H1 (cell line): ENCODE measurements around the gene NTMT1. TPM values are rescaled to one million over a fixed set of nuclear protein-coding genes. Genes with fewer than 3 reads are reported as not detected.

Experiments
- CTCF ChIA-PET: fragments of 300-600 bp; sonication (Branson Sonifier 250); formaldehyde crosslinking; loops from one replicate; lab custom pipeline; 2021; ENCODE audit not compliant: partially characterized antibody; lab: Charles Lee
- POLR2A ChIA-PET: fragments of 300-600 bp; sonication (Branson Sonifier 250); formaldehyde crosslinking; loops from one replicate; lab custom pipeline; 2021; ENCODE audit warnings: inconsistent platforms; ENCODE audit not compliant: partially characterized antibody; lab: Charles Lee
- DNase-seq, 2 experiments: peaks; one replicate each; pipeline versions ENCODE4 v3.0.0 to v3.0.0-alpha.2; 2010 to 2022; ENCODE audit warnings: low spot score in 2 of 2, low read depth in 1 of 2, mixed read lengths in 1 of 2
- FAIRE-seq: peaks from 2 replicates; lab custom pipeline; 2011; peaks lifted over from hg19 to GRCh38; lab: Jason Lieb, UNC
- H2AFZ ChIP-seq: 2 replicates; pipeline ENCODE4 v1.8.1; 2012; ENCODE audit warnings: low read length, inconsistent platforms
- H2AK5ac ChIP-seq: 2 replicates; pipeline ENCODE4 v1.6.1; 2013; ENCODE audit warnings: low read depth, low read length
- H2BK120ac ChIP-seq: replicated peaks from 2 replicates; pipeline ENCODE3; 2013; ENCODE audit warnings: low read depth, low read length, inconsistent platforms
- H2BK12ac ChIP-seq: 2 replicates; pipeline ENCODE4 v1.6.1; 2013; ENCODE audit warnings: low read depth, low read length
- H2BK15ac ChIP-seq: 2 replicates; pipeline ENCODE4 v1.6.1; 2013; ENCODE audit warnings: low read length
- H2BK20ac ChIP-seq: 2 replicates; pipeline ENCODE4 v1.6.1; 2013; ENCODE audit warnings: low read length
- H2BK5ac ChIP-seq: 2 replicates; pipeline ENCODE4 v1.6.1; 2013; ENCODE audit warnings: low read depth, low read length
- H3K14ac ChIP-seq: 2 replicates; pipeline ENCODE4 v1.6.1; 2013; ENCODE audit warnings: inconsistent platforms; ENCODE audit not compliant: insufficient read length
- H3K18ac ChIP-seq: 2 replicates; pipeline ENCODE4 v1.6.1; 2013; ENCODE audit warnings: low read length; ENCODE audit errors: extremely low read depth
- H3K23ac ChIP-seq: 2 replicates; pipeline ENCODE4 v1.6.1; 2013; ENCODE audit warnings: inconsistent platforms; ENCODE audit not compliant: insufficient read length
- H3K23me2 ChIP-seq: 2 replicates; pipeline ENCODE4 v1.6.1; 2013; ENCODE audit warnings: low read depth, low read length
- H3K27ac ChIP-seq: 2 replicates; pipeline ENCODE4 v1.6.1; 2011; ENCODE audit warnings: low read depth, low read length, inconsistent platforms
- H3K27me3 ChIP-seq, 4 experiments: replicated peaks in 1 of 4; 1 replicate in 1 of 4; 2 replicates in 3 of 4; pipeline versions ENCODE4 v1.6.1 to v1.8.1; 2011 to 2013; ENCODE audit warnings: low read length in 3 of 4, mild to moderate bottlenecking in 3 of 4, inconsistent platforms in 2 of 4, mixed read lengths in 2 of 4, moderate library complexity in 1 of 4; ENCODE audit not compliant: control insufficient read depth in 3 of 4, insufficient read depth in 3 of 4; ENCODE audit errors: extremely low read depth in 1 of 4
- H3K36me3 ChIP-seq, 4 experiments: 2 replicates each; pipeline versions ENCODE4 v1.6.1 to v1.8.1; 2011 to 2013; ENCODE audit warnings: mild to moderate bottlenecking in 4 of 4, low read length in 3 of 4, moderate library complexity in 2 of 4, control low read depth in 1 of 4, inconsistent platforms in 1 of 4; ENCODE audit not compliant: insufficient read depth in 4 of 4, control insufficient read depth in 2 of 4
- H3K4ac ChIP-seq: replicated peaks from 2 replicates; pipeline ENCODE3; 2013; ENCODE audit warnings: low read length, low read depth, mixed read lengths, inconsistent platforms; ENCODE audit not compliant: insufficient read length
- H3K4me1 ChIP-seq, 4 experiments: replicated peaks in 1 of 4; 1 replicate in 1 of 4; 2 replicates in 3 of 4; pipeline versions ENCODE4 v1.6.1 to v1.8.1; 2011 to 2013; ENCODE audit warnings: low read length in 3 of 4, inconsistent platforms in 2 of 4, mixed read lengths in 1 of 4; ENCODE audit not compliant: insufficient read depth in 4 of 4, control insufficient read depth in 3 of 4
- H3K4me2 ChIP-seq, 2 experiments: 2 replicates each; pipeline versions ENCODE4 v1.6.1 to v1.8.1; 2011 to 2013; ENCODE audit warnings: low read depth in 2 of 2, low read length in 2 of 2, control low read depth in 1 of 2, inconsistent platforms in 1 of 2, mild to moderate bottlenecking in 1 of 2; ENCODE audit not compliant: insufficient read depth in 1 of 2
- H3K4me3 ChIP-seq, 4 experiments: fragments of 200-600, 300-600 bp in 1 of 4; sonication (generic), shearing (Covaris generic), sonication (Bioruptor Twin) in 1 of 4; 2 replicates each; pipeline versions ENCODE4 v1.5.1 to v1.8.1; 2011 to 2016; ENCODE audit warnings: low read length in 4 of 4, low read depth in 3 of 4, control low read depth in 2 of 4, inconsistent platforms in 2 of 4, mild to moderate bottlenecking in 2 of 4, mixed read lengths in 1 of 4, moderate library complexity in 1 of 4; ENCODE audit not compliant: insufficient read depth in 2 of 4; ENCODE audit errors: extremely low read depth in 1 of 4
- H3K56ac ChIP-seq: replicated peaks from 2 replicates; pipeline ENCODE3; 2013; ENCODE audit warnings: low read depth, mild to moderate bottlenecking, mixed read lengths, low read length, inconsistent platforms; ENCODE audit not compliant: insufficient read length
- H3K79me1 ChIP-seq: 2 replicates; pipeline ENCODE4 v1.6.1; 2013; ENCODE audit warnings: low read depth, low read length, control low read depth
- H3K79me2 ChIP-seq, 2 experiments: 2 replicates each; pipeline versions ENCODE4 v1.6.1 to v1.8.1; 2012 to 2013; ENCODE audit warnings: low read length in 2 of 2, mild to moderate bottlenecking in 2 of 2, inconsistent platforms in 1 of 2; ENCODE audit not compliant: insufficient read depth in 2 of 2, control insufficient read depth in 1 of 2
- H3K9ac ChIP-seq, 4 experiments: replicated peaks in 1 of 4; 1 replicate in 1 of 4; 2 replicates in 3 of 4; pipeline versions ENCODE4 v1.6.1 to v1.8.1; 2011 to 2013; ENCODE audit warnings: low read depth in 3 of 4, low read length in 3 of 4, control low read depth in 2 of 4, mild to moderate bottlenecking in 2 of 4, moderate library complexity in 2 of 4, inconsistent platforms in 1 of 4; ENCODE audit errors: extremely low read depth in 1 of 4
- H3K9me3 ChIP-seq, 2 experiments: 2 replicates each; pipeline versions ENCODE4 v1.6.1 to v1.8.1; 2012 to 2013; ENCODE audit warnings: mild to moderate bottlenecking in 2 of 2, moderate library complexity in 2 of 2, control low read depth in 1 of 2, inconsistent platforms in 1 of 2, low read depth in 1 of 2, low read length in 1 of 2, mixed read lengths in 1 of 2; ENCODE audit not compliant: insufficient read depth in 2 of 2
- H4K20me1 ChIP-seq, 2 experiments: replicated peaks in 1 of 2; 2 replicates each; pipeline versions ENCODE3 to v1.8.1; 2011 to 2013; ENCODE audit warnings: inconsistent platforms in 2 of 2, low read length in 2 of 2, mild to moderate bottlenecking in 1 of 2; ENCODE audit not compliant: insufficient read depth in 2 of 2, control insufficient read depth in 1 of 2
- H4K5ac ChIP-seq: 2 replicates; pipeline ENCODE4 v1.6.1; 2013; ENCODE audit warnings: low read length, low read depth, mixed read lengths, inconsistent platforms; ENCODE audit not compliant: insufficient read length
- H4K8ac ChIP-seq: 2 replicates; pipeline ENCODE4 v1.8.0; 2013; ENCODE audit warnings: mild to moderate bottlenecking, moderate library complexity, low read length, inconsistent platforms; ENCODE audit not compliant: insufficient read depth; ENCODE audit errors: extremely low read depth
- H4K91ac ChIP-seq: replicated peaks from 2 replicates; pipeline ENCODE3; 2013; ENCODE audit warnings: low read length, mixed read lengths, inconsistent platforms; ENCODE audit not compliant: insufficient read length
- CTBP2 ChIP-seq: IDR thresholded peaks from 2 replicates; pipeline ENCODE4 v1.7.0; 2011; ENCODE audit warnings: borderline replicate concordance, mild to moderate bottlenecking, moderate library complexity, mixed read lengths, low read length; ENCODE audit not compliant: insufficient read depth, insufficient read length
- CTCF ChIP-seq, 3 experiments: IDR thresholded peaks; 1 replicate in 2 of 3; 2 replicates in 1 of 3; pipeline versions ENCODE4 v1.5.1 to v1.6.1; 2011; ENCODE audit warnings: low read length in 3 of 3, mild to moderate bottlenecking in 3 of 3, inconsistent platforms in 2 of 3, low read depth in 1 of 3, moderate library complexity in 1 of 3; ENCODE audit not compliant: insufficient read depth in 1 of 3; ENCODE audit errors: control extremely low read depth in 1 of 3
- EZH2 ChIP-seq: fragments of 200-600 bp; sonication (generic); IDR thresholded peaks from 2 replicates; pipeline ENCODE4 v1.7.1; 2012; ENCODE audit warnings: low read depth, mild to moderate bottlenecking, moderate library complexity, low read length, inconsistent platforms; ENCODE audit not compliant: severe bottlenecking
- KDM1A ChIP-seq: fragments of 200-600, 300-600 bp; sonication (generic); IDR thresholded peaks from 2 replicates; pipeline ENCODE4 v1.7.1; 2016; ENCODE audit warnings: mild to moderate bottlenecking, low read length, borderline replicate concordance
- MAX ChIP-seq: IDR thresholded peaks from 2 replicates; pipeline ENCODE4 v1.6.1; 2012; ENCODE audit warnings: inconsistent platforms
- NRF1 ChIP-seq: IDR thresholded peaks from 2 replicates; pipeline ENCODE4 v1.6.1; 2011; ENCODE audit warnings: mild to moderate bottlenecking, low read depth, low read length, improper control_type of control experiment
- TAF7 ChIP-seq: optimal IDR thresholded peaks from 2 replicates; pipeline ENCODE3; 2011; ENCODE audit warnings: low read depth, mild to moderate bottlenecking, inconsistent platforms, low read length, moderate library complexity, borderline replicate concordance
- WGBS, 2 experiments: shearing (Covaris generic) in 1 of 2; methylation state at CpG; one replicate each; pipeline versions ENCODE4 v1.1.6 to v1.1.7; 2013 to 2015; ENCODE audit warnings: low lambda C conversion rate in 2 of 2, mixed read lengths in 2 of 2, inconsistent platforms in 1 of 2, low coverage in 1 of 2, missing lambda C conversion rate in 1 of 2; ENCODE audit not compliant: insufficient replicate concordance in 2 of 2, insufficient coverage in 1 of 2, insufficient read length in 1 of 2; ENCODE audit errors: extremely low coverage in 1 of 2, missing lambda C conversion rate in 1 of 2; 5-methylcytosine and 5-hydroxymethylcytosine counted together
- polyA plus RNA-seq, 7 experiments: library from polyadenylated mRNA; depleted of rRNA in 3 of 7; stranded (reverse) in 5 of 7; unstranded in 2 of 7; fragments of >200 nt in 5 of 7; fragments of 200-250 nt in 2 of 7; gene quantifications; 1 replicate in 5 of 7; 2 replicates in 1 of 7; 4 replicates in 1 of 7; pipeline versions ENCODE4 v1.2.1 to v1.2.3, GENCODE V29; 2011 to 2013; ENCODE audit warnings: missing spikeins in 2 of 7, mixed read lengths in 2 of 7
- total RNA-seq: library from RNA; stranded (reverse); fragmentation: NEBNext Ultra II Directional; extraction: Animal tissue kit (Norgen Biotek cat#: 25700); gene quantifications from 2 replicates; pipeline ENCODE4 v1.2.1, GENCODE V29; 2021

NTMT1 gene
- total and polyA plus RNA-seq, 2 of the 8 experiments (the other 6 are each of a cell fraction or from before 2014, with no cell fraction given), result 66.8 to 70.2 TPM

DNA sequence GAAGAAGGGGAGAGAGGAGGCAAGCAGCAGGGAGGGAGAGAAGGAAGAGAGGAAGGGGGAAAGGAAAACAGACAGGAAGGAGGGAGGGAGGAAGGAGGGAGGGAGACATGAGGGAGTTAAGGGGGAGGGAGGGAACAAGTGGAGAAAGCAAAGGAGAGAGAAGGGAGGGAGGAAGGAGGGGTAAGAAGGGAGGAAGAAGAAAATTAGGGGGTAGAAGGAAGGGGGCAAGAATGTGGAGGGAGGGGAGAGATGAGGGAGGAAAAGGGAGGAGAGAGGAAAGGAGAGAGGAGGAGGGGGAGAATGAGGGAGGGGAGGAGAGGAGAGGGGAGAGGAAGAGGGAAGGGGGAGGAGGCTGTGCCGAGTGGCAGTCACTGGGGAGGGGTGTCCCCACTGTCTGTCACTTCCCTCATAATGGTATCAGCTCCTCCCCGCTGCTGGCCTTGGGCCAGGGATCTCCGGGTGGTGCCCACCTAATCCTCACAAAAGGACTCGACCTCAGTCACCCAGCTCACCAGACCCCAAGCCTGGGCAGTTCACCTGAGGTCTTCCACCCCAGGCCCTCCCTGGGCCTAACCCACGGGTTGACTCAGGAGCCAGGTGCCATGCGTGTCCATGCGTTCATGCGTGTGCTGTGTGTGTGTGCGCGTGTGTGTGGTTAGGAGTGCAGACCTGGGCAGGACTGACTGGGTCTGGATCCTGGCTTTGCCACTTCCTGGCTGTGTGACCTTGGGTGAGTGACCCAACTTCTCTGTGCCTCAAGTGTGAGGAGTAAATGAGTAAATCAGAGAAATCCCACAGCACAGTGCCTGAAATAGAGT is 23.2 kb upstream of the NTMT1 start:
- Histone ChIP-seq H4K91ac (peak overlapping the region; percentile 90), H3K18ac (peak overlapping the region; percentile 7; the same call in 1 of the 2 replicates), H4K5ac (no peak overlapping the region), H2BK15ac (0 out of 2 replicates have a peak overlapping the region, but pooled peaks have one; percentile 66), H3K9me3 (no peaks in the 10 kb centered on the region), H3K4me1 (peaks cover 0 to 13% (median 12%) of the 10 kb centered on the region in 4 experiments; a peak in 6 of 7 replicates), H2BK12ac (peak overlapping the region; percentile 92; the same call in 1 of the 2 replicates), H3K79me1 (no peaks in the 10 kb centered on the region), H3K9ac (no peak overlapping the region), H3K23ac (no peak overlapping the region), H3K4ac (peak overlapping the region; percentile 40), H3K79me2 (no peaks in the 10 kb centered on the region), H3K27me3 (peaks cover 0 to 12% (median 9%) of the 10 kb centered on the region in 4 experiments; a peak in 5 of 7 replicates), H3K23me2 (peaks cover 1% of the 10 kb centered on the region; the same call in 1 of the 2 replicates), H3K4me2 (0 out of 4 replicates have a peak overlapping the region, but pooled peaks of 1 of the 2 experiments have one; percentile 38), H4K20me1 (no peaks in the 10 kb centered on the region), H3K27ac (no peak overlapping the region), H2BK20ac (peak overlapping the region; percentile 91), H3K56ac (no peak overlapping the region), H2BK5ac (peak overlapping the region; percentile 76; the same call in 1 of the 2 replicates), H3K14ac (no peak overlapping the region), H3K4me3 (no peak overlapping the region), H3K36me3 (no peaks in the 10 kb centered on the region), H2AFZ (no peak overlapping the region), H2BK120ac (peak overlapping the region; percentile 30), H4K8ac (no peak overlapping the region), H2AK5ac (peak overlapping the region; percentile 79; the same call in 1 of the 2 replicates)
- CTCF ChIA-PET, result interaction anchor here (0.6 to 2.5 kb wide), 6 partner anchors 9 to 674 kb away, joined by 3 to 10 read pairs (median 3); no protein-coding TSS in a partner anchor
- POLR2A ChIA-PET, result interaction anchor here (0.6 to 1.6 kb wide), 4 partner anchors 44 to 283 kb away, joined by 3 read pairs; no protein-coding TSS in a partner anchor
- FAIRE-seq (no peak), DNase-seq (no peak)
- 75% methylated on average over 9 of the region's 10 CpGs; no CpG with 5 or more reads in 1 of the 2 experiments for WGBS, 2 experiments
- no peak for TF ChIP-seq NRF1
- no peak for TF ChIP-seq EZH2
- no peak for TF ChIP-seq TAF7
- TF ChIP-seq CTBP2, result peak; percentile 48
- TF ChIP-seq MAX, result 0 out of 2 replicates have a peak, but pooled peaks have one; percentile 12
- TF ChIP-seq CTCF (IDR thresholded peaks at IDR 0.05; ENCODE audit: control extremely low read depth in 1 of 3, insufficient read depth in 1 of 3, low read depth in 1 of 3, low read length in 3 of 3), result no peak
- peak; percentile 92 for TF ChIP-seq KDM1A
